NCI-H146 treated with DMSO at 0.1 percent for 48 hours (cell line): ENCODE data around the gene ACSF3.

ENCODE experiments used
- DNase-seq: peaks from one replicate; lab custom pipeline; 2025; ENCODE audit not compliant: unreplicated experiment; lab: John Stamatoyannopoulos, UW

ACSF3 gene

DNA sequence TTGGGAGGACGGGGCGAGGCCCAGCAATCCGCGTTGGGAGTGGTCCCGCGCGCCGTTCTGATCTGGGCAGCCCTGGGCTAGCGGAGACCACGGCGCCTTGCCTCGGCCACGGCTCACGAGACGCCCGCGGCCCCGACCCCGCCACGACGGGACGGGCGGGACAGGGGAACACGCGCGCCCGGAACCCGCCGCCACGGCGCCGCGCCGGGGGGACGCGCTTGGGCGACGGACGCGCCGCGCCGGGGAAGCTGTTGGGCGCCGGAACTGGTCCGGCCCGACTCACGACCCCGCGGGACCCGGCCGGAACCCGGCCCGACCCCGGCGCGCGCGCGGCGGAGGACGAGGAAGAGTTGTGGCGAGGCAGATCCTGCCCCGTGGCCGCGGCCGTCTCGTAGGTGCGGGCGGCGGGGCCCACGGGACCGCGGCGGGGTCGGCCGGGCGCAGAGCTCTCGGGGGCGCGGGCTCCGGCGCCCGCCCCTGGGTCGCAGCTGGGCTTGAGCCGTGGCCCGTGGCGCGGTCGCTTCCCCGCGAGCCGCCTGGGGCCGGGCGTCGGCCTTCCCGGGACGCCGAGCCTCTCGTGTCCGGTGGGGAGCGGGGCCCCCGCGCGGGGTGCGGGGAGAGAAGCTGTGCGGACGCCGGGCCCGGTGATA, at the start of gene ACSF3:
ACSF3 (plus strand) TSS at position 251 of the 650 bp plus-strand sequence. CDS start 6,830 bp downstream, outside the sequence.
- no peak for DNase-seq

GRCh38 chr16:89044418-89045180, 49.1 kb upstream of the ACSF3 start:
- DNase-seq, result no peak

DNA sequence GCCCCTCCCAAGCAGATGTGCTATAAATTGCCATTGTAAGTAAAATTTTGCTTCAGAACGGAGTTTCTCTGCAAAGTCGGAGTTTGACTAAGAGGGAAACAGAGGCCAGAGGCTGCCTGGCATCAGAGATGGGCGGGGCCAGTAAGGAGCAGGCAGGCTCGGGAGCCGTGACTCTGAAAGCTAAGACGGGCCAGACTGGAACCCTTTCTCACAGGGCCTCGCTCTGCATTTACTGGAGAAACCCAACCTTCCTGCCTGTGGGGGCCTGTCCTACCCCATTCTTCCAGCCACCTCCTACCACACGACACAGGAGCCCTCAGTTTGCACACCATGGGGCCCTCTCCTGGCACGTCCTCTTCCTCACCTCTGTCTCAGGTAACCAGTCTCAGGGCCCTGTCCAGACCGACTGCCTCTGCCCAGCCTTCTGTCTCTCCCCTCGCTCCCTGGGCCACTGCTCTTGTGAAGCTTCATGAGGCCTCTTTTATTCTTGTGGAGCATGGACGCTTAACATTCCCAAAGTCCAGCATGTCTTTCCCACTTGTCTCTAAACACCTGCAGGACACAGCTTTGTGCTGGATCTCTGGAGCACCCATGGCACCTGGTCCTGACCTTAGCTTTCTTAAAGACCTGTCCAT, 48.4 kb upstream of the ACSF3 start:
- DNase-seq, result no peak

- no peak for DNase-seq
Measured at GRCh38 chr16:89045881-89046280, 47.8 kb upstream of the ACSF3 start.

GRCh38 chr16:89046491-89046890, 47.2 kb upstream of the ACSF3 start:
- DNase-seq, result no peak

- DNase-seq, result no peak
Measured at GRCh38 chr16:89047331-89048089, 46.1 kb upstream of the ACSF3 start.

GRCh38 chr16:89048090-89048725, 45.4 kb upstream of the ACSF3 start:
- DNase-seq, result peak; percentile 21

GRCh38 chr16:89048871-89049422, 44.7 kb upstream of the ACSF3 start:
- DNase-seq, result no peak

DNA sequence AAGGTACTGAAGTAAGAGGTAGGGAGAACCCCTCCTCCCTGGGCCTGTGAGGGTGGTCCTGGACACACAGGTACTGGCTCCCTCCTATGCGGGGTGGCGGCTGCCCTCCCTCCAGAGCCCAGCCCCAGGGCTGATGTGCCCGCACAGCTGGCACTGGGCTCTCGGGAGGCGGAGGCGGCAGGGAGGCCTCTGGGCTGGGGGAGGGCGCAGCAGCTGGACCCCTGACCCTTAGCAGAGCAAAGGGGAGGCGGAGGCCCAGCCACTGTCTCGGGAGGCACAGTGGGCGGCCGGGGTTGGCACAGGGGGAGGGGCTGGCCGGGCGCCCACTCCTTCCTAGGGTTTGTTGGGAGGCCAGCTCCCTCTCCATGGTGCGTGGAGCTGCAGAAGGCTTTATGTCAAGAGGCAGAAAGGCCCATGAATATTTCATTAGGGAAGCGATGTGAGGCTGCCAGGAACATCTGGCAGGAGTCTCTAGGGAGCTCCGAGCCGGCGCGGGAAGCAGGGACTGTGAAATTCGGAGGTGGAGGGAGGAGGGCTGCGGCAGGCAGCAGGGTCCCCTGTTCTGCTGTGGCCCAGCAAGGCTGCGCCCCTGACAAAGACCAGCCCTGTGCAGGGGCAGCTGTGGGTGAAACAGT, 44.1 kb upstream of the ACSF3 start:
- no peak for DNase-seq

GRCh38 chr16:89050119-89050867, 43.4 kb upstream of the ACSF3 start:
- no peak for DNase-seq

DNA sequence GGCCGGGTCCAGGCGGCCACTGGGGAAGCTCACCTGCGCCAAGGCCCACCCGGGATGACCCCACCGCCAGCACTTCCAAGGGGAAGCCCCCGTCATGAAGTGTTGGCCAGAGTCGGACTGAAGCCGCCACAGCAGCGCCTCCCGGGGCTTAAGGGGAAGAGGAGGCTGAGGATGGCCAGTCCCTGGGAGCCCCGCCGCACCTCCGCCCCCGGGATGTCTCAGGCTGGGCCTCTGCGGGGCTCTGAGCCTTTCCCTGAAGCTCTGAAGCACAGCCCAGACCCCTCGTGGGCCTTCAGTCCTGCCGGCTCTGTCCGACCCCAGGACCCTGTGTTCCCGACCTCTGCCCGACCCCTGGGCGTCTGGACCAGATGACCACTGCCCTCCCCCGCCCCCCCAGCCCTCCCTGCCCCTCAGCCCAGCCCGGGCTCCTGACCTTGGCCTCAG, 42.8 kb upstream of the ACSF3 start:
- no peak for DNase-seq

DNA sequence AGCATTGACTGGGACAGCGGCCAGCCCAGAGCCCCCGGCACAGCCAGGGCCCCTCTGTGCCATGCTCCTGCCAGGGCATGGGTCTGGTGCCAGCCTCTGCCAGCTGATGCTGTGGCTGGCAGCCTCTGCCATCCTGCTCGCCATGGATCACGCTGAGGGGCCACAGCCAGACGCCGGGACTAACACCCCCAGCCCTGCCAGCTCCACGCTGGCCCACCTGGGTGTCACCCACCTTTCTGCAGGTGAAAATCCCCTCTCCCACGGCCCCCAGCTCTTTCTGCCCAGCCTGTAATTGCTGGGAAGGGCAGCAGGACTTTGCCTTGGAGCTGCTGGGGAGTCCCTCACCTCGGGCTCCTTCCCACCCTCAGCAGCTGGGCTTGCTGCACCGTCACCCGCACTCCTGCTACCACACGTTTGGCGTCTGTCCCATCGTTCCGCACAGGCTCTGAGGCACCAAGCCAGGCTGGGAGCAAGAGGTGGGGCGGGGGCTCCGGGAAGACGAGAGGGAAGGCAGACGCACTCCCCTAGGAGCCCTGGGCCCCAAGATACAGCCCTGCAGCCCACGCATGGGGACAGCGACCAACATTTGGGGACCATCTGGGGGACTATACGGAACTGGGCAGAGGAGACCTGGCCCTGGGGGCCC, 42.0 kb upstream of the ACSF3 start:
- DNase-seq, result no peak

GRCh38 chr16:89052191-89052889, 41.3 kb upstream of the ACSF3 start:
- no peak for DNase-seq

- peak; percentile 31 for DNase-seq
Measured at GRCh38 chr16:89052890-89053724, 40.5 kb upstream of the ACSF3 start.

GRCh38 chr16:89053725-89054029, 40.0 kb upstream of the ACSF3 start:
- DNase-seq, result no peak

DNA sequence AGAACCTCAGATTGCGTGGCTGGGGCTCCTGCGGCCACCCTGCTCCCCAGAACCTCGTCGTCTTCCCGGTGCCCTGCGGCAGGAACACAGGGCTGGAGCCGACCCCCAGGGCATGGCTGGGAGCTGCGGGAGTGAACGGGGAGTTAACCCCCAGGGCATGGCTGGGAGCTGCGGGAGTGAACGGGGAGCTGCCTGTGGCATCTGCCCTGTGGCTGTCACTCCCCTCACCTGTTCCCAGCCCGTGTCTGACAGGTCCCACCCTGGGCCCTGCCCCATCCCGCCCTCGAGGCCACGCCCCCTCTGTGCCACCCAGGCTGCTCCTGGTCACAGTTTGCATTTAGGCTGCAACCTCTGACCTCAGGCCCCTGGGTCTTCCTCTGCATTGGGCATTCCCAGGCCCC, 39.4 kb upstream of the ACSF3 start:
- no peak for DNase-seq

- DNase-seq, result no peak
Measured at GRCh38 chr16:89054714-89055113, 38.9 kb upstream of the ACSF3 start.

GRCh38 chr16:89055313-89055712, 38.3 kb upstream of the ACSF3 start:
- DNase-seq, result no peak
